GM12878 (cell line): Measurements from ENCODE around the gene MZB1. TPM values are rescaled to one million over a fixed set of nuclear protein-coding genes. Genes with fewer than 3 reads are reported as not detected.

Source experiments
- ETV6 ChIP-seq, 2 experiments: fragments of 450-650 bp in 1 of 2; IDR thresholded peaks in 1 of 2; conservative IDR thresholded peaks in 1 of 2; 2 replicates each; pipeline ENCODE4 v1.6.1; 2014; ENCODE audit warnings: antibody characterized with exemption in 1 of 2, borderline replicate concordance in 1 of 2, low read depth in 1 of 2, mild to moderate bottlenecking in 1 of 2, moderate library complexity in 1 of 2
- IKZF1 ChIP-seq: fragments of 450-650 bp; conservative IDR thresholded peaks from 2 replicates; pipeline ENCODE4 v1.6.1; 2017; ENCODE audit warnings: antibody characterized with exemption, mild to moderate bottlenecking
- IKZF2 ChIP-seq, 2 experiments: fragments of 450-650 bp; IDR thresholded peaks; 2 replicates each; pipeline ENCODE4 v1.6.1; 2017; ENCODE audit warnings: mild to moderate bottlenecking in 2 of 2, moderate library complexity in 2 of 2
- NBN ChIP-seq: fragments of 450-650 bp; IDR thresholded peaks from 2 replicates; pipeline ENCODE4 v1.6.1; 2016
- POLR2AphosphoS2 ChIP-seq: IDR thresholded peaks from 2 replicates; pipeline ENCODE4 v1.6.1; 2011; ENCODE audit warnings: low read depth, mild to moderate bottlenecking, low read length, improper control_type of control experiment, moderate library complexity
- POLR2AphosphoS5 ChIP-seq: IDR thresholded peaks from 2 replicates; pipeline ENCODE4 v1.6.1; 2011; ENCODE audit warnings: mild to moderate bottlenecking, low read length, inconsistent platforms
- polyA plus RNA-seq, 11 experiments: library from polyadenylated mRNA; depleted of rRNA in 4 of 11; unstranded in 6 of 11; stranded (reverse) in 5 of 11; fragments of >200 nt; fragmentation: Nextera tagmentation in 4 of 11; fragmentation: Illumina TruSeq in 1 of 11; extraction: Ambion mirVana in 4 of 11; extraction: Trizol in 1 of 11; gene quantifications; 1 replicate in 1 of 11; 2 replicates in 10 of 11; pipeline versions ENCODE4 v1.2.1 to v1.2.3, GENCODE V29; 2011 to 2016; ENCODE audit warnings: inconsistent platforms in 2 of 11, missing spikeins in 2 of 11, low read depth in 1 of 11
- total RNA-seq, 4 experiments: library from RNA; depleted of rRNA in 3 of 4; stranded (reverse); fragments of >200 nt in 3 of 4; fragmentation: Illumina TruSeq in 1 of 4; extraction: Trizol in 1 of 4; gene quantifications; 2 replicates each; pipeline versions ENCODE4 v1.2.1 to v1.2.3, GENCODE V29; 2013 to 2021
- TF ChIP-seq, protein P1 (sequence below): fragments of 150-350 bp; IDR thresholded peaks from 2 replicates; pipeline ENCODE4 v1.6.1; 2016; ENCODE audit warnings: low read depth, low read length
- TF ChIP-seq, protein P2 (sequence below): fragments of 450-650 bp; IDR thresholded peaks from 2 replicates; pipeline ENCODE4 v1.6.1; 2017; ENCODE audit warnings: low read depth, mild to moderate bottlenecking, moderate library complexity

The MZB1 gene
- total and polyA plus RNA-seq, 10 of the 15 experiments (the other 5 are each of a cell fraction or from before 2014, with no cell fraction given) = 19.3 to 406 (median 188) TPM

DNA sequence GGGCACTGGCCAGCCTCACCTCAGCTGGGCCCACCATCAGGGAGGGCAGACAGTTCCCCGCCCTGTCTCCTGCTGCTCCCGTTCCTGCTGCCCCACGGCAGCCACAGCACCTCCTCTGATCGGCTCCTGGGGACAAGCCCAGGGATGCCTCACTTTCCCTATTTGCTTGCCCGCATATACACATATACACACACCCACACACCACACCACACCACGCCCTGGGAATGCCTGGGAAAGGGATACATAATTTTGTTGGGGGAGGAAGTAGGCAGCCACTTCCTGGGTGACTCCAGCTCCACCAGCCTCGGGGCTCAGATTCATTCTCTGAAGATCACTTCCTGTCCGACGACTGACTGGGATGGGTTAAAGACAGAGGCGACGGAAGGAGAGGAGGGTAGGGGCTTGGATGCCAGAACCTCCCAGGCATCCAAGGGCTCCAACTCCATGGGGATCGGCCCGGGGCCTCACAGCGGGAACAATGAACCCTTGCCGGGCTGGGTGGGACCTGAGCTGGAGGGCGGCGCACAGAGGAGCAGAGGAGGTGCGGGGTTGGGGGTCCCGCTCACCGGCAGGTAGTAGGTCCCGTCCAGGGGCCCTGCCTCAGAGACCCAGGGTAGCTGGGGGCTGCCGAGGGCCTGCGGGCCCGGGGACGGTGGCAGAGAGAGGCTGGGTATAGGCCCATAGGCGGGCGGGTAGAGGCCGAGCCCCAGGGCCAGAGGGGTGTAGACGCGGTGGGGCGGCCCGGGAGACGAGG lies 2.0 kb upstream of the MZB1 start (continued):
- TF ChIP-seq, protein P1, sequence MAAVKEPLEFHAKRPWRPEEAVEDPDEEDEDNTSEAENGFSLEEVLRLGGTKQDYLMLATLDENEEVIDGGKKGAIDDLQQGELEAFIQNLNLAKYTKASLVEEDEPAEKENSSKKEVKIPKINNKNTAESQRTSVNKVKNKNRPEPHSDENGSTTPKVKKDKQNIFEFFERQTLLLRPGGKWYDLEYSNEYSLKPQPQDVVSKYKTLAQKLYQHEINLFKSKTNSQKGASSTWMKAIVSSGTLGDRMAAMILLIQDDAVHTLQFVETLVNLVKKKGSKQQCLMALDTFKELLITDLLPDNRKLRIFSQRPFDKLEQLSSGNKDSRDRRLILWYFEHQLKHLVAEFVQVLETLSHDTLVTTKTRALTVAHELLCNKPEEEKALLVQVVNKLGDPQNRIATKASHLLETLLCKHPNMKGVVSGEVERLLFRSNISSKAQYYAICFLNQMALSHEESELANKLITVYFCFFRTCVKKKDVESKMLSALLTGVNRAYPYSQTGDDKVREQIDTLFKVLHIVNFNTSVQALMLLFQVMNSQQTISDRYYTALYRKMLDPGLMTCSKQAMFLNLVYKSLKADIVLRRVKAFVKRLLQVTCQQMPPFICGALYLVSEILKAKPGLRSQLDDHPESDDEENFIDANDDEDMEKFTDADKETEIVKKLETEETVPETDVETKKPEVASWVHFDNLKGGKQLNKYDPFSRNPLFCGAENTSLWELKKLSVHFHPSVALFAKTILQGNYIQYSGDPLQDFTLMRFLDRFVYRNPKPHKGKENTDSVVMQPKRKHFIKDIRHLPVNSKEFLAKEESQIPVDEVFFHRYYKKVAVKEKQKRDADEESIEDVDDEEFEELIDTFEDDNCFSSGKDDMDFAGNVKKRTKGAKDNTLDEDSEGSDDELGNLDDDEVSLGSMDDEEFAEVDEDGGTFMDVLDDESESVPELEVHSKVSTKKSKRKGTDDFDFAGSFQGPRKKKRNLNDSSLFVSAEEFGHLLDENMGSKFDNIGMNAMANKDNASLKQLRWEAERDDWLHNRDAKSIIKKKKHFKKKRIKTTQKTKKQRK = no peak
- TF ChIP-seq POLR2AphosphoS2 (0 out of 2 replicates have a peak, but pooled peaks have one; percentile 18), NBN (0 out of 2 replicates have a peak, but pooled peaks have one; percentile 26), POLR2AphosphoS5 (peak; percentile 56; the same call in 1 of the 2 replicates), ETV6 (conservative IDR thresholded peaks at IDR 0.05 in 1 of 2, IDR thresholded peaks at IDR 0.05 in 1 of 2; ENCODE audit: borderline replicate concordance in 1 of 2, low read depth in 1 of 2) (0 out of 4 replicates have a peak, but pooled peaks of 1 of the 2 experiments have one; percentile 0), IKZF2 (IDR thresholded peaks at IDR 0.05) (peak; percentile 76), IKZF1 (peak; percentile 57; the same call in 1 of the 2 replicates)
- TF ChIP-seq, protein P2, sequence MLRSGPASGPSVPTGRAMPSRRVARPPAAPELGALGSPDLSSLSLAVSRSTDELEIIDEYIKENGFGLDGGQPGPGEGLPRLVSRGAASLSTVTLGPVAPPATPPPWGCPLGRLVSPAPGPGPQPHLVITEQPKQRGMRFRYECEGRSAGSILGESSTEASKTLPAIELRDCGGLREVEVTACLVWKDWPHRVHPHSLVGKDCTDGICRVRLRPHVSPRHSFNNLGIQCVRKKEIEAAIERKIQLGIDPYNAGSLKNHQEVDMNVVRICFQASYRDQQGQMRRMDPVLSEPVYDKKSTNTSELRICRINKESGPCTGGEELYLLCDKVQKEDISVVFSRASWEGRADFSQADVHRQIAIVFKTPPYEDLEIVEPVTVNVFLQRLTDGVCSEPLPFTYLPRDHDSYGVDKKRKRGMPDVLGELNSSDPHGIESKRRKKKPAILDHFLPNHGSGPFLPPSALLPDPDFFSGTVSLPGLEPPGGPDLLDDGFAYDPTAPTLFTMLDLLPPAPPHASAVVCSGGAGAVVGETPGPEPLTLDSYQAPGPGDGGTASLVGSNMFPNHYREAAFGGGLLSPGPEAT = peak; percentile 61; the same call in 1 of the 2 replicates
